Measurements from ENCODE around the gene MGLL. TPM values are rescaled to one million over a fixed set of nuclear protein-coding genes. Genes with fewer than 3 reads are reported as not detected.

Gene MGLL
- total and polyA plus RNA-seq, 2 experiments from 2014 or later, result 58.7 to 184 TPM

GRCh38 chr3:127672429-127673190 lies 149.7 kb downstream of the MGLL start, which contains the start of gene ABTB1:
TSS of gene ABTB1 (plus strand) at chr3:127672952. CDS start at chr3:127673026, 74 bp downstream.
- Histone ChIP-seq H3K9me2 (ENCODE audit: insufficient read depth) (no peaks in the 10 kb centered on the region), H3K4me3 (peak within 1 kb of the TSS; percentile 86), H3K4me2 (ENCODE audit: unreplicated experiment) (peak within 1 kb of the TSS; percentile 89), H4K20me1 (ENCODE audit: insufficient read depth) (no peaks in the 10 kb centered on the region), H3K9me3 (ENCODE audit: low read depth) (no peaks in the 10 kb centered on the region), H3K36me3 (ENCODE audit: low read depth) (no peaks in the 10 kb centered on the region), H3K27me3 (replicated peaks; ENCODE audit: insufficient read depth) (no peaks in the 10 kb centered on the region), H3K27ac (peak within 1 kb of the TSS; percentile 35), H3F3A (ENCODE audit: insufficient read depth) (no peaks in the 10 kb centered on the region), H3K4me1 (ENCODE audit: insufficient read depth) (no peaks in the 10 kb centered on the region), H3K9ac (peak within 1 kb of the TSS; percentile 89), H2AFZ (peak within 1 kb of the TSS; percentile 83), H3K79me2 (ENCODE audit: insufficient read depth) (peaks cover 9% of the 10 kb centered on the region; the same call in 1 of the 2 replicates)
- TF ChIP-seq EZH2phosphoT487 (IDR thresholded peaks at IDR 0.05; ENCODE audit: insufficient read depth, low read depth) (no peak), EZH2 (IDR thresholded peaks at IDR 0.05; ENCODE audit: insufficient read depth, poor library complexity, severe bottlenecking) (no peak)
- in situ Hi-C loops (cut with MboI), result no loop called here
- DNase-seq, result peak; percentile 94
- 1 to 3% methylated on average over 12 to 90 of the region's 102 CpGs for WGBS, 2 experiments (ENCODE audit: low coverage in 1 of 2, low lambda C conversion rate in 2 of 2, missing lambda C conversion rate in 2 of 2)

GRCh38 chr3:127671523-127672428 lies 150.5 kb downstream of the MGLL start:
- H3K4me1 ChIP-seq (ENCODE audit: insufficient read depth), result no peaks in the 10 kb centered on the region
- H3K4me2 ChIP-seq (ENCODE audit: unreplicated experiment), result peak overlapping the region; percentile 87
- in situ Hi-C loops (cut with MboI), result no loop called here
- H3K27ac ChIP-seq, result peak overlapping the region; percentile 35
- peaks cover 9% of the 10 kb centered on the region; the same call in 1 of the 2 replicates for H3K79me2 ChIP-seq (ENCODE audit: insufficient read depth)
- peak overlapping the region; percentile 83 for H2AFZ ChIP-seq
- H4K20me1 ChIP-seq (ENCODE audit: insufficient read depth), result no peaks in the 10 kb centered on the region
- H3K36me3 ChIP-seq (ENCODE audit: low read depth), result no peaks in the 10 kb centered on the region
- no peaks in the 10 kb centered on the region for H3F3A ChIP-seq (ENCODE audit: insufficient read depth)
- peak overlapping the region; percentile 74 for H3K4me3 ChIP-seq
- H3K9me2 ChIP-seq (ENCODE audit: insufficient read depth), result no peaks in the 10 kb centered on the region
- no peak for TF ChIP-seq EZH2 (IDR thresholded peaks at IDR 0.05; ENCODE audit: insufficient read depth, poor library complexity, severe bottlenecking)
- TF ChIP-seq EZH2phosphoT487 (IDR thresholded peaks at IDR 0.05; ENCODE audit: insufficient read depth, low read depth), result no peak
- H3K27me3 ChIP-seq (replicated peaks; ENCODE audit: insufficient read depth), result no peaks in the 10 kb centered on the region
- peak; percentile 53 for DNase-seq
- H3K9ac ChIP-seq, result peak overlapping the region; percentile 89
- WGBS, 2 experiments (ENCODE audit: low coverage in 1 of 2, low lambda C conversion rate in 2 of 2, missing lambda C conversion rate in 2 of 2), result 25 to 29% methylated on average over 34 to 38 of the region's 44 CpGs
- H3K9me3 ChIP-seq (ENCODE audit: low read depth), result no peaks in the 10 kb centered on the region

GRCh38 chr3:127670761-127671522 lies 151.4 kb downstream of the MGLL start:
- H3K4me1 ChIP-seq (ENCODE audit: insufficient read depth), result no peaks in the 10 kb centered on the region
- no peak overlapping the region for H2AFZ ChIP-seq
- H3K9me2 ChIP-seq (ENCODE audit: insufficient read depth), result no peaks in the 10 kb centered on the region
- H3K4me3 ChIP-seq, result no peak overlapping the region
- no peaks in the 10 kb centered on the region for H3F3A ChIP-seq (ENCODE audit: insufficient read depth)
- no peaks in the 10 kb centered on the region for H4K20me1 ChIP-seq (ENCODE audit: insufficient read depth)
- H3K27ac ChIP-seq, result no peak overlapping the region
- H3K79me2 ChIP-seq (ENCODE audit: insufficient read depth), result peaks cover 9% of the 10 kb centered on the region; the same call in 1 of the 2 replicates
- in situ Hi-C loops (cut with MboI), result no loop called here
- H3K9ac ChIP-seq, result no peak overlapping the region
- no peaks in the 10 kb centered on the region for H3K27me3 ChIP-seq (replicated peaks; ENCODE audit: insufficient read depth)
- H3K9me3 ChIP-seq (ENCODE audit: low read depth), result no peaks in the 10 kb centered on the region
- TF ChIP-seq EZH2phosphoT487 (IDR thresholded peaks at IDR 0.05; ENCODE audit: insufficient read depth, low read depth) (no peak), EZH2 (IDR thresholded peaks at IDR 0.05; ENCODE audit: insufficient read depth, poor library complexity, severe bottlenecking) (no peak)
- H3K4me2 ChIP-seq (ENCODE audit: unreplicated experiment), result no peak overlapping the region
- no peaks in the 10 kb centered on the region for H3K36me3 ChIP-seq (ENCODE audit: low read depth)
- 91 to 94% methylated on average over 20 of the region's 20 CpGs for WGBS, 2 experiments (ENCODE audit: low coverage in 1 of 2, low lambda C conversion rate in 2 of 2, missing lambda C conversion rate in 2 of 2)
- DNase-seq, result no peak

- H3K36me3 ChIP-seq (ENCODE audit: low read depth), result no peaks in the 10 kb centered on the region
- no peak overlapping the region for H2AFZ ChIP-seq
- H3F3A ChIP-seq (ENCODE audit: insufficient read depth), result no peaks in the 10 kb centered on the region
- H3K9ac ChIP-seq, result no peak overlapping the region
- peaks cover 9% of the 10 kb centered on the region; the same call in 1 of the 2 replicates for H3K79me2 ChIP-seq (ENCODE audit: insufficient read depth)
- H4K20me1 ChIP-seq (ENCODE audit: insufficient read depth), result no peaks in the 10 kb centered on the region
- H3K9me2 ChIP-seq (ENCODE audit: insufficient read depth), result no peaks in the 10 kb centered on the region
- 87 to 90% methylated on average over 7 of the region's 7 CpGs for WGBS, 2 experiments (ENCODE audit: low coverage in 1 of 2, low lambda C conversion rate in 2 of 2, missing lambda C conversion rate in 2 of 2)
- TF ChIP-seq EZH2 (IDR thresholded peaks at IDR 0.05; ENCODE audit: insufficient read depth, poor library complexity, severe bottlenecking), result no peak
- TF ChIP-seq EZH2phosphoT487 (IDR thresholded peaks at IDR 0.05; ENCODE audit: insufficient read depth, low read depth), result no peak
- no peaks in the 10 kb centered on the region for H3K9me3 ChIP-seq (ENCODE audit: low read depth)
- no peaks in the 10 kb centered on the region for H3K27me3 ChIP-seq (replicated peaks; ENCODE audit: insufficient read depth)
- in situ Hi-C loops (cut with MboI), result no loop called here
- no peaks in the 10 kb centered on the region for H3K4me1 ChIP-seq (ENCODE audit: insufficient read depth)
- H3K27ac ChIP-seq, result no peak overlapping the region
- H3K4me2 ChIP-seq (ENCODE audit: unreplicated experiment), result no peak overlapping the region
- DNase-seq, result no peak
- H3K4me3 ChIP-seq, result no peak overlapping the region
Observed at GRCh38 chr3:127670229-127670559, 152.1 kb downstream of the MGLL start.
